GM12891 (cell line): ENCODE results near the gene BBIP1.

ENCODE experiments used
- DNase-seq: peaks from one replicate; pipeline ENCODE4 v3.0.0; 2011; ENCODE audit warnings: low spot score; ENCODE audit not compliant: insufficient read length
- FAIRE-seq: peaks from 2 replicates; lab custom pipeline; 2011; peaks lifted over from hg19 to GRCh38; lab: Jason Lieb, UNC
- PAX5 ChIP-seq: IDR thresholded peaks from 2 replicates; pipeline ENCODE4 v1.6.1; 2011; ENCODE audit warnings: low read length, moderate library complexity, mild to moderate bottlenecking; ENCODE audit not compliant: insufficient read depth, severe bottlenecking
- POLR2A ChIP-seq: IDR thresholded peaks from 2 replicates; pipeline ENCODE4 v1.6.1; 2011; ENCODE audit warnings: low read depth, low read length, control low read depth
- POLR2AphosphoS5 ChIP-seq: IDR thresholded peaks from 2 replicates; pipeline ENCODE4 v1.6.1; 2011; ENCODE audit warnings: low read depth, low read length, control low read depth
- POU2F2 ChIP-seq: IDR thresholded peaks from 2 replicates; pipeline ENCODE4 v1.6.1; 2011; ENCODE audit warnings: low read depth, mild to moderate bottlenecking, control low read depth, low read length, moderate library complexity
- SPI1 ChIP-seq: IDR thresholded peaks from 2 replicates; pipeline ENCODE4 v1.6.1; 2011; ENCODE audit warnings: low read depth, low read length, control low read depth
- TAF1 ChIP-seq: IDR thresholded peaks from 2 replicates; pipeline ENCODE4 v1.6.1; 2011; ENCODE audit warnings: low read depth, low read length, control low read depth

The BBIP1 gene

GRCh38 chr10:110850099-110850498 is 68.9 kb downstream of the BBIP1 start:
- DNase-seq (no peak), FAIRE-seq (peak; percentile 26)
- TF ChIP-seq POLR2A (no peak), SPI1 (no peak), POU2F2 (no peak), TAF1 (no peak), POLR2AphosphoS5 (no peak), PAX5 (no peak)
